GM12873 (cell line): Measurements from ENCODE around the gene KCNQ1.

ENCODE experiments used
- CTCF ChIP-seq: IDR thresholded peaks from 2 replicates; pipeline ENCODE4 v1.5.1; 2012; ENCODE audit warnings: low read depth, mild to moderate bottlenecking, moderate library complexity, low read length, control low read depth; ENCODE audit not compliant: insufficient read depth; ENCODE audit errors: missing control alignments

KCNQ1 gene

GRCh38 chr11:2519517-2519861 lies 74.7 kb downstream of the KCNQ1 start:
- TF ChIP-seq CTCF = no peak

- no peak for TF ChIP-seq CTCF
These were observed 75.3 kb downstream of the KCNQ1 start for GRCh38 chr11:2519862-2520735.

- TF ChIP-seq CTCF = no peak
These were observed 75.9 kb downstream of the KCNQ1 start for GRCh38 chr11:2520736-2521035.

GRCh38 chr11:2521081-2521732 lies 76.4 kb downstream of the KCNQ1 start:
- TF ChIP-seq CTCF = no peak

GRCh38 chr11:2521733-2522630 lies 77.2 kb downstream of the KCNQ1 start:
- TF ChIP-seq CTCF = no peak

GRCh38 chr11:2522631-2523255 lies 77.9 kb downstream of the KCNQ1 start:
- no peak for TF ChIP-seq CTCF
